K562 (cell line): ENCODE measurements around the gene ITPKB. TPM values are rescaled to one million over a fixed set of nuclear protein-coding genes. Genes with fewer than 3 reads are reported as not detected.

Experiments
- ATAC-seq: fragments of 200-7000 bp; cut with Tn5 transposase; 3 replicates; pipeline ENCODE4 v1.9.1; 2020; ENCODE audit warnings: moderate library complexity
- BruUV-seq: library from RNA; stranded (reverse); fragments of 400-500 nt; replicated peaks from 2 replicates; lab custom pipeline; 2021; lab: Mats Ljungman, UMichigan
- CTCF ChIA-PET: fragments of 300-600 bp; formaldehyde crosslinking; extraction: SDS; loops from one replicate; lab custom pipeline; 2021; ENCODE audit warnings: low intra/inter-chr PET ratio; lab: Yijun Ruan, JAX
- POLR2A ChIA-PET: fragments of 300-600, 350-650 bp; sonication (Branson Sonifier 250); formaldehyde crosslinking; extraction: SDS; loops from one replicate; lab custom pipeline; 2021; ENCODE audit warnings: antibody characterized with exemption, inconsistent platforms; lab: Yijun Ruan, JAX
- DNase-seq, 4 experiments: peaks; one replicate each; pipeline versions ENCODE4 v3.0.0 to v3.0.0-alpha.2; 2011 to 2018; ENCODE audit warnings: low spot score in 3 of 4, mixed read lengths in 3 of 4; ENCODE audit errors: extremely low read depth in 1 of 4
- FAIRE-seq: peaks from 2 replicates; lab custom pipeline; 2011; peaks lifted over from hg19 to GRCh38; lab: Jason Lieb, UNC
- H2AFZ ChIP-seq: 2 replicates; pipeline ENCODE4 v1.6.0; 2011; ENCODE audit warnings: low read depth, low read length, control low read depth, inconsistent platforms
- H3K27ac ChIP-seq: fragments of 200-600 bp; 3 replicates; pipeline ENCODE4 v1.8.0; 2011; ENCODE audit warnings: low read depth, mild to moderate bottlenecking, control low read depth, inconsistent platforms, low read length, moderate library complexity, mixed read lengths; ENCODE audit errors: extremely low read depth
- H3K27me3 ChIP-seq, 2 experiments: fragments of 300-600 bp in 1 of 2; 2 replicates in 1 of 2; 3 replicates in 1 of 2; pipeline versions ENCODE4 v1.6.0 to v1.8.0; 2011; ENCODE audit warnings: inconsistent platforms in 2 of 2, low read length in 2 of 2, mild to moderate bottlenecking in 1 of 2, mixed read lengths in 1 of 2, moderate library complexity in 1 of 2; ENCODE audit not compliant: control insufficient read depth in 2 of 2, insufficient read depth in 2 of 2
- H3K36me3 ChIP-seq: fragments of 300-600 bp; 3 replicates; pipeline ENCODE4 v1.8.0; 2011; ENCODE audit warnings: mild to moderate bottlenecking, low read length, inconsistent platforms; ENCODE audit not compliant: control insufficient read depth, insufficient read depth
- H3K4me1 ChIP-seq, 2 experiments: fragments of 200-600 bp in 1 of 2; replicated peaks in 1 of 2; 2 replicates in 1 of 2; 3 replicates in 1 of 2; pipeline versions ENCODE4 v1.5.1 to v1.8.0; 2011; ENCODE audit warnings: inconsistent platforms in 2 of 2, low read length in 2 of 2, mild to moderate bottlenecking in 1 of 2, mixed read lengths in 1 of 2, moderate library complexity in 1 of 2; ENCODE audit not compliant: control insufficient read depth in 2 of 2, insufficient read depth in 2 of 2
- H3K4me2 ChIP-seq: 2 replicates; pipeline ENCODE4 v1.6.1; 2011; ENCODE audit warnings: low read length, control low read depth, inconsistent platforms, mixed read lengths; ENCODE audit not compliant: insufficient read depth
- H3K4me3 ChIP-seq: fragments of 200-600 bp; sonication (generic), shearing (Covaris generic); 2 replicates; pipeline ENCODE4 v1.5.1; 2016; ENCODE audit warnings: control low read depth, inconsistent platforms
- H3K79me2 ChIP-seq: fragments of 200-600 bp; 3 replicates; pipeline ENCODE4 v1.8.0; 2011; ENCODE audit warnings: low read length, inconsistent platforms; ENCODE audit not compliant: control insufficient read depth, insufficient read depth
- H3K9ac ChIP-seq, 2 experiments: 2 replicates each; pipeline versions ENCODE4 v1.6.0 to v1.6.1; 2011; ENCODE audit warnings: low read depth in 2 of 2, low read length in 2 of 2, control low read depth in 1 of 2, inconsistent platforms in 1 of 2, mild to moderate bottlenecking in 1 of 2, mixed read lengths in 1 of 2; ENCODE audit not compliant: insufficient read depth in 1 of 2
- H3K9me1 ChIP-seq: one replicate; pipeline ENCODE4 v1.6.0; 2011; ENCODE audit warnings: inconsistent platforms, mild to moderate bottlenecking, low read length, moderate library complexity; ENCODE audit not compliant: control insufficient read depth, insufficient read depth
- H3K9me3 ChIP-seq: replicated peaks from 2 replicates; pipeline ENCODE4 v1.5.1; 2011; ENCODE audit warnings: low read depth, low read length, inconsistent platforms; ENCODE audit not compliant: control insufficient read depth, insufficient read depth
- H4K20me1 ChIP-seq: replicated peaks from 2 replicates; pipeline ENCODE4 v1.6.1; 2011; ENCODE audit warnings: low read length, inconsistent platforms, mixed read lengths; ENCODE audit not compliant: control insufficient read depth, insufficient read depth
- CHAMP1 ChIP-seq: fragments of 450-650 bp; IDR thresholded peaks from 2 replicates; pipeline ENCODE4 v1.6.1; 2016; ENCODE audit warnings: mild to moderate bottlenecking
- CHCHD3 ChIP-seq: fragments of 250-450 bp; sonication (Bioruptor Pico); IDR thresholded peaks from 2 replicates; pipeline ENCODE4 v2.1.2; 2022; ENCODE audit warnings: mild to moderate bottlenecking
- ETV1 ChIP-seq: fragments of 450-650 bp; conservative IDR thresholded peaks from 2 replicates; pipeline ENCODE4 v1.6.1; 2016; ENCODE audit warnings: missing genetic modification characterization, control low read depth, low read depth, missing compliant biosample characterization
- SFPQ ChIP-seq: fragments of 200-400 bp; formaldehyde crosslinking; IDR thresholded peaks from 2 replicates; pipeline ENCODE4 v1.6.1; 2017; ENCODE audit warnings: mild to moderate bottlenecking, low read depth, low read length, moderate library complexity
- SIRT6 ChIP-seq: IDR thresholded peaks from one replicate; pipeline ENCODE4 v1.6.1; 2012; ENCODE audit warnings: low read depth, mild to moderate bottlenecking, control low read depth, inconsistent platforms, low read length, moderate library complexity
- WGBS: fragments of 100-300 bp; shearing (Covaris generic); methylation state at CpG from one replicate; pipeline ENCODE4 v1.1.6; 2016; ENCODE audit warnings: low coverage, mixed read lengths; ENCODE audit not compliant: insufficient coverage; ENCODE audit errors: missing lambda C conversion rate; 5-methylcytosine and 5-hydroxymethylcytosine counted together
- in situ Hi-C: fragments of 300-500 bp; cut with MboI; formaldehyde crosslinking; loops from 4 replicates; pipeline ENCODE4 v1.15.0; 2018; ENCODE audit warnings: inconsistent platforms, mixed read lengths
- intact Hi-C: fragments of 100-400 bp; cut with micrococcal nuclease; formaldehyde crosslinking; loops from 2 replicates; pipeline ENCODE4 v1.14.2; 2022
- polyA plus RNA-seq, 8 experiments: library from polyadenylated mRNA; depleted of rRNA in 4 of 8; stranded (reverse) in 5 of 8; unstranded in 3 of 8; fragments of >200 nt; fragmentation: Nextera tagmentation in 2 of 8; fragmentation: Illumina TruSeq in 1 of 8; extraction: Ambion mirVana in 2 of 8; extraction: Trizol in 1 of 8; gene quantifications; 2 replicates each; pipeline versions ENCODE4 v1.2.1 to v1.2.3, GENCODE V29; 2011 to 2014; ENCODE audit warnings: inconsistent platforms in 1 of 8, missing spikeins in 1 of 8
- total RNA-seq, 7 experiments: library from RNA; depleted of rRNA in 6 of 7; stranded (reverse); fragments of >200 nt in 6 of 7; fragmentation: Illumina TruSeq in 2 of 7; extraction: Trizol in 2 of 7; gene quantifications; 2 replicates each; pipeline versions ENCODE4 v1.2.1 to v1.2.3, GENCODE V29; 2011 to 2021; ENCODE audit warnings: low replicate concordance in 1 of 7

The ITPKB gene
- total and polyA plus RNA-seq, 9 of the 15 experiments (the other 6 are each of a cell fraction or from before 2014, with no cell fraction given): 0.01 to 0.22 TPM; not detected in 7

- Histone ChIP-seq H3K27me3 (peaks cover 29 to 55% of the 10 kb centered on the region in 2 experiments), H3K9me1 (no peaks in the 10 kb centered on the region), H3K79me2 (no peaks in the 10 kb centered on the region), H3K4me3 (no peak overlapping the region), H3K9ac (no peak overlapping the region; a peak in 1 of 4 replicates), H2AFZ (no peak overlapping the region), H4K20me1 (no peaks in the 10 kb centered on the region), H3K4me1 (no peaks in the 10 kb centered on the region), H3K9me3 (no peaks in the 10 kb centered on the region), H3K36me3 (no peaks in the 10 kb centered on the region), H3K4me2 (no peak overlapping the region), H3K27ac (no peak overlapping the region)
- DNase-seq: no peak
- in situ Hi-C loops: no loop called here
- intact Hi-C loops: no loop called here
- WGBS: 5% methylated on average over 5 of the region's 5 CpGs
- ChIA-PET POLR2A (interaction anchor here (0.8 to 1.1 kb wide), 2 partner anchors 9 to 10 kb away, joined by 3 to 6 read pairs; no protein-coding TSS in a partner anchor), CTCF (no interaction called here)
- TF ChIP-seq ETV1 (tag) (no peak), CHAMP1 (no peak), SFPQ (no peak), SIRT6 (no peak), CHCHD3 (CRISPR knock-in tag) (no peak)
- no peak for FAIRE-seq
- ATAC-seq: no peak
- BruUV-seq: no TSS peak
These were observed 41.7 kb downstream of the ITPKB start for GRCh38 chr1:226697151-226697928.
